Activated naive CD8-positive, alpha-beta T cell treated with anti-CD3 and anti-CD28 coated beads, Interleukin-2, amount 10 ng/mL, durations not matched to agents 7 days and 5 days (primary cell): ENCODE data around the gene CEP290. TPM values are rescaled to one million over a fixed set of nuclear protein-coding genes. Genes with fewer than 3 reads are reported as not detected.
"Not testable (repeated sequence)": the region's sequence is repeated elsewhere in the genome, so short reads cannot be mapped to it uniquely, and the experiment has no call there.

Source experiments
- ATAC-seq: fragments of 150-1000 bp; cut with Tn5 transposase; one replicate; pipeline ENCODE4 v1.10.0; 2021; ENCODE audit warnings: low read depth, moderate library complexity
- POLR2A ChIA-PET: fragments of 350-600 bp; sonication (Branson Sonifier 250); formaldehyde crosslinking; loops from one replicate; lab custom pipeline; 2021; ENCODE audit warnings: antibody characterized with exemption; lab: Charles Lee
- DNase-seq: peaks from one replicate; pipeline ENCODE4 v3.0.0; 2021
- H3K27ac Mint-ChIP-seq: one replicate; pipeline ENCODE4 v1.8.0; 2022; ENCODE audit warnings: mild to moderate bottlenecking, mixed read lengths
- H3K27me3 Mint-ChIP-seq: one replicate; pipeline ENCODE4 v1.8.0; 2022; ENCODE audit warnings: mild to moderate bottlenecking, moderate library complexity, mixed read lengths
- H3K36me3 Mint-ChIP-seq: one replicate; pipeline ENCODE4 v1.8.0; 2021; ENCODE audit warnings: mild to moderate bottlenecking, mixed read lengths
- H3K4me1 Mint-ChIP-seq: one replicate; pipeline ENCODE4 v1.8.0; 2021; ENCODE audit warnings: mixed read lengths
- H3K4me3 Mint-ChIP-seq: one replicate; pipeline ENCODE4 v1.8.0; 2022; ENCODE audit warnings: mild to moderate bottlenecking, moderate library complexity, mixed read lengths
- H3K9me3 Mint-ChIP-seq: one replicate; pipeline ENCODE4 v1.8.0; 2021; ENCODE audit warnings: mixed read lengths
- total RNA-seq, 2 experiments: library from RNA; stranded (reverse); gene quantifications; one replicate each; pipeline ENCODE4 v1.2.3, GENCODE V29; 2021

The CEP290 gene
- total RNA-seq, 2 experiments from 2014 or later, result 13.6 to 18.2 TPM

DNA sequence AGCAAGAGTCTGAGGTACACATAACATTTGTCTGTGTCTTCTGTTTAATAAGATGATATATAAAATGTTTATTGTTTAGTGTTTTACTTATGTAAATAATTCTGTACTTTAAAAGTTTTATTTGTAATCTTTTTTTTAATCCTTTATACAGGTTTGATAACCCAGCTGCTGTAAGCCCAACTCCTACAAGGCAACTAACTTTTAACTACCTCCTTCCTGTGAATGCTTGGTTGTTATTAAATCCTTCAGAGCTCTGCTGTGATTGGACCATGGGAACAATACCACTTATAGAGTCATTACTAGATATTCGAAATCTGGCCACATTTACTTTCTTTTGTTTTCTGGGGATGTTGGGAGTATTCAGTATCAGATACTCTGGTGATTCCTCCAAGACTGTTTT is 24.3 kb upstream of the CEP290 start:
- POLR2A ChIA-PET, result no interaction called here
- Mint-ChIP-seq H3K4me3 (no peak overlapping the region), H3K9me3 (no peaks in the 10 kb centered on the region), H3K36me3 (peaks cover 28% of the 10 kb centered on the region), H3K27me3 (no peaks in the 10 kb centered on the region), H3K4me1 (peaks cover under 1% of the 10 kb centered on the region), H3K27ac (no peak overlapping the region)
- ATAC-seq (no peak), DNase-seq (no peak)

DNA sequence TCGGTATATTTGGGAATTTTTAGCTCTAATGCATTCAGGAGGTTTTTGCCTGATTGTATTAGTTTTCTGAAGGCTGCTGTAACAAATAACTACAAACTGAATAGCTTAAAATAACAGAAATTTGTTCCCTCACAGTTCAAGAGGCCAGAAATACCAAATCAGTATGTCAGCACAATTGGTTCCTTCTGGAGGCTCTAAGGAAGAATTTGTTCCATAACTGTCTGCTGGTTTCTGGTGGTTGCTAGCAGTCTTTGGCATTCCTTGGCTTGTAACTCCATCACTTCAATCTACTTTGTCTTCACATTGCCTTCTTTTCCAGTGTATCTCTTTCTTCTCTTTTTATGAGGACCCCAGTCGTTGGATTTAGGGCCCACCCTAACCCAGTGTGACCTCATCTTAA is 21.5 kb upstream of the CEP290 start:
- Mint-ChIP-seq H3K4me1 (no peaks in the 10 kb centered on the region), H3K27ac (no peak overlapping the region), H3K36me3 (peaks cover 24% of the 10 kb centered on the region), H3K9me3 (no peaks in the 10 kb centered on the region), H3K27me3 (no peaks in the 10 kb centered on the region), H3K4me3 (no peak overlapping the region)
- ATAC-seq, result no peak
- no peak for DNase-seq
- POLR2A ChIA-PET, result no interaction called here

DNA sequence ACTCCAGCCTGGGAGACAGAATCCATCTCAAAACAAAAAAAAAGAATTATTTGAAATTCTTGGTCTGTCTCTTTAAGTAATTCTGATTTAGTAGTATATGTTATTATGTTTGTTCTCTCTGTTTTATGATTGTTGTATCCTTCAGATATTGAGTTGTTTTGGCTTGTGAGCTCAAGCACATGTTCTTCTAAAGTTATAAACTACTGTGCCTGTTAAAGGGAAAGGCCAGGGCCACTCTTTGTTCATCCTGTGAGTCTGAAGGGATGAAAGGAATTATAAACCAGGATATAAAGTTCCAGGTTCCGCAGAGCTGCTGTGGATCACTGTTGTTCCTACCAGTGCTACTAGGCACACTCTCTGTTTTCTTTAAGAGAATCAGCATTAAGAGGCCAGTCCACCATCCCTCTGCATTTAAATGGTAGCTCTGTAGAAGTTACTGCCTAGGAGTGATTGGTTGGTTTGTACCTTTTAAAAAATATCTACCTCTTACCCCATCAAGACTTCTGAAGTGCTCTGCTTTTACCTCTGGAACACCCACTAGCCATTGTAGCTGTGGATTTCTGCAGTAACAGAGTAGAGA is 14.3 kb upstream of the CEP290 start:
- no peaks in the 10 kb centered on the region for H3K9me3 Mint-ChIP-seq
- H3K4me1 Mint-ChIP-seq, result peaks cover 1% of the 10 kb centered on the region
- POLR2A ChIA-PET, result no interaction called here
- no peaks in the 10 kb centered on the region for H3K27me3 Mint-ChIP-seq
- no peak for ATAC-seq
- H3K27ac Mint-ChIP-seq, result no peak overlapping the region
- no peak for DNase-seq
- H3K36me3 Mint-ChIP-seq, result peaks cover 6% of the 10 kb centered on the region
- H3K4me3 Mint-ChIP-seq, result no peak overlapping the region

DNA sequence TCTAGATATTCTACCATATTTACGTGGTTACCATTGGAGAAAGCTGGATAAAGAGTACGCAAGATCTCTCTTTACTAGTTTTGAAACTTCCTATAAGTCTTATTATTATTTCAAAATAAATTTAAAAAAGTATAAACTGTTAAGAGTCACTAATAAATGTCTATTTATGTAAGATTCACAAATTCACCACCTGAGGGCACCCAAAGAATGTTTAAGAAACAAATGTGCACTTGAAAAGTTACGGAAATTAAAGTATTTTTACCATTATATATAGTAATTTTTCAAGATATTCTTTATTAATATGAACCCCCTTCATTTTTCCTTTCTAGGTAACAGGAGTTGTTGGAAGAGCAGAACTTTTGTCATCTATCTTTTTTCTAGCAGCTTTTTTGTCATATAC is 12.1 kb upstream of the CEP290 start:
- Mint-ChIP-seq H3K27me3 (no peaks in the 10 kb centered on the region), H3K36me3 (peaks cover 7% of the 10 kb centered on the region), H3K9me3 (no peaks in the 10 kb centered on the region), H3K4me3 (no peak overlapping the region), H3K4me1 (peaks cover 1% of the 10 kb centered on the region), H3K27ac (no peak overlapping the region)
- no peak for ATAC-seq
- POLR2A ChIA-PET, result no interaction called here
- DNase-seq, result no peak

DNA sequence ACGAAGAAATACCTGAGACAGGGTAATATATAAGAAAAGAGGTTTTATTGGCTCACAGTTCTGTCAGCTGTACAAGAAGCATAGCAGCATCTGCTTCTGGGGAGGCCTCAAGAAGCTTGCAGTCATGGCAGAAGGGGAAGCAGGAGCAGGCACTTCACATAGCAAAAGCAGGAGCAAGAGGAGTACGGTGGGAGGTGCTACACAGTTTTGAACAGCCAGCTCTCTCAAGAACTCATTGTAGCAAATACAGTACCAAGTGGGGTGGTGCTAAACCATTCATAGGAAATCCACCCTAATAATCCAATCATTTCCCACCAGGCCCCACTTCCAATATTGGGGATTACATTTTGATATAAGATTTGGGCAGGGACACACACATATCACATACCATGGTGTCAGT is 8.2 kb upstream of the CEP290 start:
- Mint-ChIP-seq H3K4me1 (peaks cover 5% of the 10 kb centered on the region), H3K9me3 (no peaks in the 10 kb centered on the region), H3K27me3 (no peaks in the 10 kb centered on the region), H3K36me3 (peaks cover 4% of the 10 kb centered on the region), H3K27ac (no peak overlapping the region), H3K4me3 (no peak overlapping the region)
- POLR2A ChIA-PET, result no interaction called here
- no peak for DNase-seq
- no peak for ATAC-seq

DNA sequence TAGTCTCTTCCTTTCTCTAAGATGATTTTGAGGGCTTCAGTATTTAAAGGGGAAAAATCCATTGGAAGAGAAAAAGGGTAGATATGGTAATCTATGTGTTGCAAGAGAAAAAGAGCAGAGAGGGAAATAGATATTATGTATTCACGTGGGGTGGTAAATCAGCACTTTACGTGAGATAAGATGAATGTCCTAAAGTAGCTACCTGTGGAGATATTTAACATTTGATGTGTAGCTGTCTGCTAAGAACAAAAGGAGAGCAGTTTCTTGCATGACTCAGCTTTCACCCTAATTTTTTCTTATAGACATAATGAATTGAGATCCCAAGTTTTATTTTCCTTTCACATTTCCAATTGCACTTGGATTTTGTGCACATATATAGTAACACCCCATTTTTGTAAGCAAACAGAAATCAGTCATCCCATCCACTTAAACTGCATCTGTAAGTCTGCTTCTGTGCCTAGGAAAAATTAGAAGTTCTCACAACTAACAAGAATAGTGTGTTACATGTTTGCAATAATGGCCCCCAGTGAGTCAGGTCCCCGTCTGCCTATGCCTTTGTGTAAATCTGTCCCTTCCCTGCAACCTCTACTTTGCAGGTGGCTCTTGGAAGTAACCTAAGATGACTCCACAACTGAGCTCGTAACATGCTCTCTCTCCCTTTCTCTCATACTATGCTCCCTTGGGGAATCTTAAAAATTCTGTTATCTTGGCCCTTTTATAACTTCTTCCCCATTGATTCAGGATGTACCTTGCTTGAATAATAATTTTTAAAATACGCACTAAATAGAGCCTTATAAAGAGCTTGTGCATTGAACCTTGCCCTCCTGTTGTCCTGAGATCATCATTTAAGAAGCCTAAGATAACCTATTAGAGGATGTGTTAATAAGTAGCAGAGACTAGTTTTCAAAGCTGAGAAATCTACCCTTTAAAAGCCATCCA is 3.9 kb upstream of the CEP290 start:
- ATAC-seq (no peak), DNase-seq (no peak)
- peaks cover 4% of the 10 kb centered on the region for H3K36me3 Mint-ChIP-seq
- POLR2A ChIA-PET, result no interaction called here
- H3K4me1 Mint-ChIP-seq, result peaks cover 13% of the 10 kb centered on the region
- no peak overlapping the region for H3K4me3 Mint-ChIP-seq
- H3K9me3 Mint-ChIP-seq, result no peaks in the 10 kb centered on the region
- no peaks in the 10 kb centered on the region for H3K27me3 Mint-ChIP-seq
- H3K27ac Mint-ChIP-seq, result no peak overlapping the region

DNA sequence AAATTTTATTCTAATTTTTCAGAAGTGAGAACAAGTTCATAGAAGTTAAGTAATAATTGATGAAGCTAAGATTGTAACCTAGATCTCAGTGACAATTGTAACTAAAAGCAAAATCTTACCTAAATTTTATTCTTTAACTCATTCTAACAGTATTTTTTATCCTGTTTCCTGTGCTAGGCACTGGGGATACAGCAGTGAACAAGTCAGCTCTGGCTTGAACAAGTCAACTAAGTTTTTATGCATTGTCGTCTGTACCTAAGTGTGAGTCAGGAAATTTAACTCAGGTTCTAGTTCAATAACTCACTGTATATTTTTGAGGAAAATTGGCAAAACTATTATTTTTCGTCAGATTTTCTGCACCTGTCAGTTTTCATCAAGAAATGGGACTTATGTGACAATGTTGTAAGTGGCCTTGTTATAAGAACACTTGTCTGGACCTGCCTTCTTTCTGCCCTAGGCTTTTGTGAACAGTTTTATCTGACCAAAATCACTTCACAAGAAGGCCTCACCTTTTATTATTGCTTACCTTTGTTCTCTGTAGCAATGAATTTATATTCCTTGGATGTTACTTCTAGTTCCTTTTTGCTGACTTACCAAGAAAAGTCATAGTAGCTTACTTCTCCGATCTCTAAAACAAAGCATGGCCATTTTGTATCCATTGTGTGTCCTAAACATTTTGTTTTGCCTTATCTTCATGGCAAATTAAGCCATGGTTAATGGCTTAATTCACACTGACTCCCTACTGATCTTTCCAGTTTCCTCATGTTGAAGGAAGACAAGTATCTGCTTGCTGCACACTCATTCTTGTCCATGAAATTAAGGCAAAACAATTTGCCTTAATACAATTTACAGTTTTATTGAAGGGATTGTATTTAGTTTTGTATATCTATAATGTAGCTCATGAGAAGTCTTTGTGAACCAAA is 2.9 kb upstream of the CEP290 start:
- ATAC-seq (no peak), DNase-seq (no peak)
- H3K9me3 Mint-ChIP-seq, result no peaks in the 10 kb centered on the region
- no peak overlapping the region for H3K4me3 Mint-ChIP-seq
- H3K27ac Mint-ChIP-seq, result no peak overlapping the region
- H3K36me3 Mint-ChIP-seq, result no peaks in the 10 kb centered on the region
- no peaks in the 10 kb centered on the region for H3K27me3 Mint-ChIP-seq
- H3K4me1 Mint-ChIP-seq, result peaks cover 18% of the 10 kb centered on the region
- POLR2A ChIA-PET, result no interaction called here

DNA sequence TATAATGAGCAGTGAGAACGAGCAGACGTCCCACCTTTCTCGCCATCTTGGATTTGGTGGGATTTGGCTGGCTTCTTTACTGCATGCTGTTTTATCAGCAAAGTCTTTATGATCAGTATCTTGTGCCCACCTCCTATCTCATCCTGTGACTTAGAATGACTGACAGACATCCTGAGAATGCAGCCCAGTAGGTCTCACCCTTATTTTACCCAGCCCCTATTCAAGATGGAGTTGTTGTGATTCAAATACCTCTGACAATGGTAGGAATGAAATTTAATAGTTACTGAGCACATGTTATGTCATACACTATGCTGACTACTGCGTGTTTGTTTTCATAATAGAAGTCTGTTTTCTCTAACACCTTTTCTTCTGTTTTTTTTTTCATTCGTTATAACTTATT is 2.1 kb upstream of the CEP290 start:
- Mint-ChIP-seq H3K4me3 (no peak overlapping the region), H3K27ac (no peak overlapping the region), H3K36me3 (no peaks in the 10 kb centered on the region), H3K9me3 (no peaks in the 10 kb centered on the region), H3K4me1 (peaks cover 18% of the 10 kb centered on the region), H3K27me3 (no peaks in the 10 kb centered on the region)
- DNase-seq, result no peak
- POLR2A ChIA-PET, result no interaction called here
- ATAC-seq, result no peak

DNA sequence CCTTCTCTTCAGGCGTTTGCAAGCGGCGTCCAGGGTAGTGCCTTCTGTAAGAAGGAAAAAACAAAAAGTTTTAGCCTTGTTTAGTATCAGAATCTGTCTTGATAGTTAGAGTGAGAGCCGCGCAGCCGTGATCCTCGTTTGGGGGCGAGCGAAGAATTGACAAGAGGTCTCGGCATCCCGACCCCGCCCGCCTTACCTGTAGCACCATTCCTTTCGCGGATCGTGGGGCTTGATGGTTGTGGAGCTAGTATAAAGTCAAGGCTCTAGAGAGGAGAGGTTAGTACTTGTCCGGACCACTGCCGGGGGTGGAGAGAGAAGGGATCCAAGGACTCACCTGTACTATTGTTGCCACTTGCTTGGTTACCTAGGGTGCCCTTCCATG is 713 bp upstream of the CEP290 start:
- ATAC-seq, result peak; percentile 1
- Mint-ChIP-seq H3K36me3 (peaks cover 7% of the 10 kb centered on the region), H3K27me3 (no peaks in the 10 kb centered on the region), H3K9me3 (no peaks in the 10 kb centered on the region), H3K4me3 (peak overlapping the region; percentile 96), H3K4me1 (peaks cover 21% of the 10 kb centered on the region), H3K27ac (peak overlapping the region; percentile 86)
- POLR2A ChIA-PET, result interaction anchor here (1.1 to 2.1 kb wide), 2 partner anchors 26 to 105 kb away, joined by 3 to 5 read pairs; no protein-coding TSS in a partner anchor
- no peak for DNase-seq

DNA sequence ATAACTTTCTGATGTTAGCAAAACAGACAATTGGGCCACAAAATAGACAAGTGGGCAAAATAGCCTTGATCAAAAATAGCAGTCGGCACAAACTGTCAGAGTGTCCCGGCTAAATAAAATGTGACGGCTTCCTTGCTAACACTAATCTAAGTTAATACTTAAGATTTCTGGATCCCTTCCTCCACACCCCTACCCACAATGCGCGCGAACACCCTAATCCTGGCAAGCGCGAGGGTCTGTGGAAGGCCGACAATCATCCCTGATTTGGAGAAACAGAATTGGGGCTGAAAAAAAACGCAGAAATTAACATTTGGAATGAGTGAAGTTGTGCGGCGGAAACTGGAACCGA is 489 bp downstream of the CEP290 start:
- POLR2A ChIA-PET, result interaction anchor here (1.1 to 2.1 kb wide), 2 partner anchors 27 to 104 kb away, joined by 3 to 5 read pairs; no protein-coding TSS in a partner anchor

DNA sequence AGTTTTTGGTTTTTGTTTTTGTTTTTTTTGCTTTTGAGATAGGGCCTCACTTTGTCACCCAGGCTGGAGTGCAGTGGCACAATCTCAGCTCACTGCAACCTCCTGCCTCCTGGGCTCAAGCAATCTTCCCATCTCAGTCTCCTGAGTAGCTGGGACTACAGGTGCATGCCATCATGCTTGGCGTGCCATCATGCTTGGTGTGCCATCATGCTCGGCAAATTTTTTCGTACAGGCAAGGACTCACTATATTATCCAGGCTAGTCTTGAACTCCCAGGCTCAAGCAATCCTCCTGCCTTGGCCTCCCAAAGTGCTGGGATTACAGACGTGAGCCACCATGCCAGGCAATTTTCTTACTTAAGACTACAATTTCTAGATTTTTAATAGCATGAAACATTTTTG is 2.2 kb downstream of the CEP290 start:
- peaks cover 13% of the 10 kb centered on the region for H3K36me3 Mint-ChIP-seq
- POLR2A ChIA-PET, DNase-seq, H3K4me3 Mint-ChIP-seq, H3K9me3 Mint-ChIP-seq, ATAC-seq, H3K27me3 Mint-ChIP-seq, H3K27ac Mint-ChIP-seq: not testable (repeated sequence)
- H3K4me1 Mint-ChIP-seq, result peaks cover 16% of the 10 kb centered on the region

More for the DNA sequence above, 489 bp downstream of the CEP290 start:
- no peak for DNase-seq
- ATAC-seq, result no peak
- Mint-ChIP-seq H3K4me1 (peaks cover 21% of the 10 kb centered on the region), H3K4me3 (peak overlapping the region; percentile 96), H3K9me3 (no peaks in the 10 kb centered on the region), H3K27ac (peak overlapping the region; percentile 86), H3K36me3 (peaks cover 11% of the 10 kb centered on the region), H3K27me3 (no peaks in the 10 kb centered on the region)

DNA sequence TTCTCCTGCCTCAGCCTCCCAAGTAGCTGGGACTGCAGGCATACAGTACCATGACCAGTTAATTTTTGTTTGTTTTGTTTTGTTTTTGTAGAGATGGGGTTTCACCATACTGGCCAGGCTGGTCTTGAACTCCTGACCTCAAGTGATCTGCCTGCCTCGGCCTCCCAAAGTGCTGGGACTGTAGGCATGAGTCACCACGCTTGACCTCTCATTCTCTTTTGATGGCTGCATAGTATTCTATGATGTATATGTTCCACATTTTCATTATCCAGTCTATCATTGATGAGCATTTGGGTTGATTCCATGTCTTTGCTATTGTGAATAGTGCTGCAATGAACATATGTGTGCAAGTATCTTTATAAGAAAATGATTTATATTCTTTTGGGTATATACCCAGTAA is 8.7 kb downstream of the CEP290 start:
- DNase-seq, POLR2A ChIA-PET, H3K4me1 Mint-ChIP-seq, H3K9me3 Mint-ChIP-seq, H3K27ac Mint-ChIP-seq, ATAC-seq, H3K4me3 Mint-ChIP-seq, H3K27me3 Mint-ChIP-seq: not testable (repeated sequence)
- peaks cover 22% of the 10 kb centered on the region for H3K36me3 Mint-ChIP-seq

DNA sequence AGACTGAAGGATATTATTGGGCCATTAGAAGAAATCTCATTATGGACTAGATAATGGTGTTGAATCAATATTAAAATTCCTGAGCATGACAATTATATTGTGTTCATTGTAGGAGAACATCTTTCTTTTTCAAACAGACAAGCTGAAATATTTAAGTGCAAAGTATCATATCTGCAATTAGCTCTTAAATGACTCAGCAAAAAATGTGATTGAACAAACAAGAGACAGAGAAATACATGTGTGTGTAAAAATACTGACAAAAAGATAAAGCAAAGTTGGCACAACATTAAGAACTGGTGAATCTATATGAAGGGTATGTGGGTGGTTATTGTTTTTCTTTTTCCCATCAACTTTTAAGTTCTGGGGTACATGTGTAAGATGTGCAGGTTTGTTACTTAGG is 9.5 kb downstream of the CEP290 start:
- Mint-ChIP-seq H3K36me3 (peaks cover 17% of the 10 kb centered on the region), H3K27ac (no peak overlapping the region)

More for the DNA sequence above, 9.5 kb downstream of the CEP290 start:
- Mint-ChIP-seq H3K4me3 (no peak overlapping the region), H3K4me1 (no peaks in the 10 kb centered on the region), H3K27me3 (no peaks in the 10 kb centered on the region), H3K9me3 (no peaks in the 10 kb centered on the region)
- DNase-seq (no peak), ATAC-seq (no peak)
- POLR2A ChIA-PET, result no interaction called here
